Ishikawa (cell line): ENCODE data around the gene TGFBR3.

Experiments
- CEBPB ChIP-seq: IDR thresholded peaks from 2 replicates; pipeline ENCODE4 v1.6.1; 2012
- CREB1 ChIP-seq: IDR thresholded peaks from 2 replicates; pipeline ENCODE4 v1.6.1; 2012; ENCODE audit warnings: low read depth
- EGR1 ChIP-seq: IDR thresholded peaks from 2 replicates; pipeline ENCODE4 v1.6.1; 2012
- EP300 ChIP-seq: IDR thresholded peaks from 2 replicates; pipeline ENCODE4 v1.6.1; 2012; ENCODE audit warnings: borderline replicate concordance
- FOXM1 ChIP-seq: IDR thresholded peaks from 2 replicates; pipeline ENCODE4 v1.6.1; 2012; ENCODE audit warnings: low read depth, borderline replicate concordance
- MAX ChIP-seq: IDR thresholded peaks from 2 replicates; pipeline ENCODE4 v1.6.1; 2012
- NFIC ChIP-seq: IDR thresholded peaks from 2 replicates; pipeline ENCODE4 v1.6.1; 2012
- RAD21 ChIP-seq: IDR thresholded peaks from 2 replicates; pipeline ENCODE4 v1.6.1; 2012; ENCODE audit warnings: low read depth
- TAF1 ChIP-seq: IDR thresholded peaks from 2 replicates; pipeline ENCODE4 v1.6.1; 2012; ENCODE audit warnings: low read depth, mild to moderate bottlenecking
- TCF12 ChIP-seq: IDR thresholded peaks from 2 replicates; pipeline ENCODE4 v1.6.1; 2012; ENCODE audit warnings: low read depth
- TEAD4 ChIP-seq: IDR thresholded peaks from 2 replicates; pipeline ENCODE4 v1.6.1; 2012
- YY1 ChIP-seq: IDR thresholded peaks from 2 replicates; pipeline ENCODE4 v1.6.1; 2012; ENCODE audit warnings: low read depth
- ZBTB7A ChIP-seq: IDR thresholded peaks from 2 replicates; pipeline ENCODE4 v1.6.1; 2012; ENCODE audit warnings: low read depth
- TF ChIP-seq, protein P1 (sequence below): IDR thresholded peaks from 2 replicates; pipeline ENCODE4 v1.6.1; 2012
- TF ChIP-seq, protein P2 (sequence below): IDR thresholded peaks from 2 replicates; pipeline ENCODE4 v1.6.1; 2012; ENCODE audit warnings: low read depth, mild to moderate bottlenecking

The TGFBR3 gene

GRCh38 chr1:91718368-91718767, 167.6 kb downstream of the TGFBR3 start:
- no peak for TF ChIP-seq FOXM1
- no peak for TF ChIP-seq CEBPB
- TF ChIP-seq, protein P1, sequence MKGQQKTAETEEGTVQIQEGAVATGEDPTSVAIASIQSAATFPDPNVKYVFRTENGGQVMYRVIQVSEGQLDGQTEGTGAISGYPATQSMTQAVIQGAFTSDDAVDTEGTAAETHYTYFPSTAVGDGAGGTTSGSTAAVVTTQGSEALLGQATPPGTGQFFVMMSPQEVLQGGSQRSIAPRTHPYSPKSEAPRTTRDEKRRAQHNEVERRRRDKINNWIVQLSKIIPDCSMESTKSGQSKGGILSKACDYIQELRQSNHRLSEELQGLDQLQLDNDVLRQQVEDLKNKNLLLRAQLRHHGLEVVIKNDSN, result no peak
- TF ChIP-seq TEAD4, result no peak
- no peak for TF ChIP-seq MAX
- no peak for TF ChIP-seq TCF12
- TF ChIP-seq TAF1, result no peak
- TF ChIP-seq, protein P2, sequence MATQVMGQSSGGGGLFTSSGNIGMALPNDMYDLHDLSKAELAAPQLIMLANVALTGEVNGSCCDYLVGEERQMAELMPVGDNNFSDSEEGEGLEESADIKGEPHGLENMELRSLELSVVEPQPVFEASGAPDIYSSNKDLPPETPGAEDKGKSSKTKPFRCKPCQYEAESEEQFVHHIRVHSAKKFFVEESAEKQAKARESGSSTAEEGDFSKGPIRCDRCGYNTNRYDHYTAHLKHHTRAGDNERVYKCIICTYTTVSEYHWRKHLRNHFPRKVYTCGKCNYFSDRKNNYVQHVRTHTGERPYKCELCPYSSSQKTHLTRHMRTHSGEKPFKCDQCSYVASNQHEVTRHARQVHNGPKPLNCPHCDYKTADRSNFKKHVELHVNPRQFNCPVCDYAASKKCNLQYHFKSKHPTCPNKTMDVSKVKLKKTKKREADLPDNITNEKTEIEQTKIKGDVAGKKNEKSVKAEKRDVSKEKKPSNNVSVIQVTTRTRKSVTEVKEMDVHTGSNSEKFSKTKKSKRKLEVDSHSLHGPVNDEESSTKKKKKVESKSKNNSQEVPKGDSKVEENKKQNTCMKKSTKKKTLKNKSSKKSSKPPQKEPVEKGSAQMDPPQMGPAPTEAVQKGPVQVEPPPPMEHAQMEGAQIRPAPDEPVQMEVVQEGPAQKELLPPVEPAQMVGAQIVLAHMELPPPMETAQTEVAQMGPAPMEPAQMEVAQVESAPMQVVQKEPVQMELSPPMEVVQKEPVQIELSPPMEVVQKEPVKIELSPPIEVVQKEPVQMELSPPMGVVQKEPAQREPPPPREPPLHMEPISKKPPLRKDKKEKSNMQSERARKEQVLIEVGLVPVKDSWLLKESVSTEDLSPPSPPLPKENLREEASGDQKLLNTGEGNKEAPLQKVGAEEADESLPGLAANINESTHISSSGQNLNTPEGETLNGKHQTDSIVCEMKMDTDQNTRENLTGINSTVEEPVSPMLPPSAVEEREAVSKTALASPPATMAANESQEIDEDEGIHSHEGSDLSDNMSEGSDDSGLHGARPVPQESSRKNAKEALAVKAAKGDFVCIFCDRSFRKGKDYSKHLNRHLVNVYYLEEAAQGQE, result no peak
- no peak for TF ChIP-seq RAD21
- no peak for TF ChIP-seq YY1
- TF ChIP-seq EP300, result no peak
- TF ChIP-seq EGR1, result no peak
- no peak for TF ChIP-seq CREB1
- TF ChIP-seq ZBTB7A, result no peak
- no peak for TF ChIP-seq NFIC

DNA sequence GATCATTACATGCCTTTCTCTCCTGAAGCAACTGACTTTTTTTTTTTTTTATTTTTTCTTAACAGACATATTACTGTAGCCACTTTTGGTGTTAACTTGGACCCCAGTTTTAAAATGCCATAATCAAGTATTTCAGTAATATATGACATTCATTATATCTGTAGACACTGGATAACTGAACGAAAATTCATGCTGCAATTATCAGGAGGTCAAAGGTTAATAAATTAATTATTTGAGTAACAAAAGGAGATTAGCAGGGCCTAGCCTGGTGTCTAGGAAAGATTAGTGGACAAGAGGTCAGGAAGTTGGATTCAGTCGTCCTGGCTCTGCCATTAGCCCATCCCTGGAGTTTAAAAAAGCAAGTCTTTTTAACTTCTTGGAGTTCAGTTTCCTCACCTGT, 168.1 kb downstream of the TGFBR3 start:
- TF ChIP-seq EP300, result no peak
- no peak for TF ChIP-seq CREB1
- TF ChIP-seq NFIC, result no peak
- no peak for TF ChIP-seq MAX
- TF ChIP-seq TAF1, result no peak
- TF ChIP-seq, protein P2, result no peak
- no peak for TF ChIP-seq RAD21
- TF ChIP-seq, protein P1, result no peak
- TF ChIP-seq TCF12, result no peak
- no peak for TF ChIP-seq ZBTB7A
- TF ChIP-seq CEBPB, result no peak
- no peak for TF ChIP-seq FOXM1
- no peak for TF ChIP-seq EGR1
- TF ChIP-seq TEAD4, result no peak
- no peak for TF ChIP-seq YY1

- no peak for TF ChIP-seq MAX
Observed at GRCh38 chr1:91716339-91716738, 169.6 kb downstream of the TGFBR3 start.

DNA sequence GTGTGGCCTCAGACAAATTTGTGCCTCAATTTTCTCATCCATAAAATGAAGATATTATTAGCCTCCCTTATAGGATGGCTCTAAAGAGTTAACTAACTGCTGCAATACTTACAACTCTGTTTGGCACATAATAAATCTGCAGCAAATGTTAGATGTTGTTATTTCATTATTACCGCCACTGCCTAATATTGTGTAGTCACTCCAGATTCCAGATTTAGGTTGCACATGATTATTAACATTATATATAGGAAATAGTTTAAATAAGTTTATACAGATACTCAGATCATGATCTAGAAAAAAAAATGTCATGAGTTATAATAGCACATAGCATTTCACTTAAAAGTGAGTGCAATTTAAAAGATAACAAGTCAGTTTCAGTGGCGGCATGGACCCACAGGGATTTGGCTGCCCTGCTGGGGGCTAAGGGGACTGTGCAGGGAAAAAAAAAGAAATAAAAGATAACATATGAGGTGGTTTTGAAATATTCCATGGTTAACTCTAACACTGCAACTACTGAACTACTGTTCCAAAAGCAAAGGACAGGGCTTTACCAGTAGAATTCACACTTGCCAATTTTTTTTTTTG, 170.4 kb downstream of the TGFBR3 start:
- TF ChIP-seq, protein P2, result no peak
- no peak for TF ChIP-seq ZBTB7A
- no peak for TF ChIP-seq EP300
- no peak for TF ChIP-seq RAD21
- no peak for TF ChIP-seq EGR1
- no peak for TF ChIP-seq TEAD4
- TF ChIP-seq CREB1, result no peak
- TF ChIP-seq TCF12, result no peak
- TF ChIP-seq YY1, result no peak
- TF ChIP-seq FOXM1, result no peak
- TF ChIP-seq CEBPB, result no peak
- no peak for TF ChIP-seq MAX
- TF ChIP-seq TAF1, result no peak
- no peak for TF ChIP-seq NFIC
- TF ChIP-seq, protein P1, result no peak
